Sciatic nerve (tissue), 2 donors: ENCODE results near the gene ACAA1. TPM values are rescaled to one million over a fixed set of nuclear protein-coding genes. Genes with fewer than 3 reads are reported as not detected.
"Not testable (repeated sequence)": the region's sequence is repeated elsewhere in the genome, so short reads cannot be mapped to it uniquely, and the experiment has no call there.

Experiments used
- ATAC-seq: fragments of 200-7000 bp; cut with Tn5 transposase; one replicate; pipeline ENCODE4 v1.9.1; 2020; ENCODE audit warnings: mild to moderate bottlenecking, moderate library complexity
- DNase-seq: peaks from one replicate; pipeline ENCODE4 v3.0.0-alpha.2; 2020; ENCODE audit warnings: low spot score
- intact Hi-C: fragments of 100-400 bp; cut with DNase I; formaldehyde crosslinking; loops from one replicate; pipeline ENCODE4 v1.14.2; 2022
- total RNA-seq: library from RNA; stranded (reverse); fragmentation: NEBNext Ultra II Directional; extraction: Animal tissue kit (Norgen Biotek cat#: 25700); gene quantifications from one replicate; pipeline ENCODE4 v1.2.1, GENCODE V29; 2021
- donor health status: DM: no; HTN: no; CAD: no.
- donor health status: DM: no; HTN: no; CAD: no.

Gene ACAA1, protein sequence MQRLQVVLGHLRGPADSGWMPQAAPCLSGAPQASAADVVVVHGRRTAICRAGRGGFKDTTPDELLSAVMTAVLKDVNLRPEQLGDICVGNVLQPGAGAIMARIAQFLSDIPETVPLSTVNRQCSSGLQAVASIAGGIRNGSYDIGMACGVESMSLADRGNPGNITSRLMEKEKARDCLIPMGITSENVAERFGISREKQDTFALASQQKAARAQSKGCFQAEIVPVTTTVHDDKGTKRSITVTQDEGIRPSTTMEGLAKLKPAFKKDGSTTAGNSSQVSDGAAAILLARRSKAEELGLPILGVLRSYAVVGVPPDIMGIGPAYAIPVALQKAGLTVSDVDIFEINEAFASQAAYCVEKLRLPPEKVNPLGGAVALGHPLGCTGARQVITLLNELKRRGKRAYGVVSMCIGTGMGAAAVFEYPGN
- 67.6 TPM for total RNA-seq

DNA sequence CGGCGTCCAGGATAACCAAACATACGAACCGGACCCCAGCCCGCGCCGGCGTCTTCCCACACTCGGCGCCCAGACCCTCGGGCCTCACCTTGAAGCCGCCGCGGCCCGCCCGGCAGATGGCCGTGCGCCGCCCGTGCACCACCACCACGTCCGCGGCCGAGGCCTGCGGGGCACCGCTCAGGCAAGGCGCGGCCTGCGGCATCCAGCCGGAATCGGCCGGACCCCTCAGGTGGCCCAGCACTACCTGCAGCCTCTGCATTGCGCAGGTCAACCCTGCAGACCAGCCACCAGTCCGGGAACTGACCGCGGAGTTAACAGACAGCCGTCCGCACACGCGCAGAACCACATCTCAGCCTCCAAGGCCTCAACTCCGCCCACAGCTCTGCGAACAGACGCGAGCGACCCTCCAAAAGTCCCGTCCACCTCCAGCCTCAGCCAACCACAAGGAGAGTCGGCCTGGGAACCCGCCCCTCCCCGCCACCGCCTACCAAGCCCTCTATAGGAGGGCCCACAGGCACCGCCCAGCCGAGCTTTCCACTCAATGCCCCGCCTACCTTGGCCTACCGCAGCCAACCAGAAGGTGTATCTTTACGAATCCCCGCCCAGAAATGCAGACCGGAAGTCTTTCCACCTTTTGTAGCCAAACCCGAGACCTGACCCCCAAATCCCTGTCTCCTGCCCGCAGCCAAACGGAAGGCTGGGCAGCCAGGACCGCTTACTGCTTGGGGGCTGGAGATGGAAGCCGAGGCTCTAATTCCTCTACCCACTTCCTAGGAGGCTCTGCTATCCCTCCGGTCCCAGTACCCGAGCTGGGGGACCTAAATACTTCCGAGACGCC is at the start of gene ACAA1:
Gene ACAA1 (minus strand): TSS at position 351 of the 838 bp plus-strand sequence. CDS start 92 bp downstream, at position 259.
- DNase-seq (peak; percentile 99), ATAC-seq (peak; percentile 98)
- intact Hi-C loops = loop anchor here (10.0 kb wide), 1 partner anchor 282 kb away; no protein-coding TSS in a partner anchor

DNA sequence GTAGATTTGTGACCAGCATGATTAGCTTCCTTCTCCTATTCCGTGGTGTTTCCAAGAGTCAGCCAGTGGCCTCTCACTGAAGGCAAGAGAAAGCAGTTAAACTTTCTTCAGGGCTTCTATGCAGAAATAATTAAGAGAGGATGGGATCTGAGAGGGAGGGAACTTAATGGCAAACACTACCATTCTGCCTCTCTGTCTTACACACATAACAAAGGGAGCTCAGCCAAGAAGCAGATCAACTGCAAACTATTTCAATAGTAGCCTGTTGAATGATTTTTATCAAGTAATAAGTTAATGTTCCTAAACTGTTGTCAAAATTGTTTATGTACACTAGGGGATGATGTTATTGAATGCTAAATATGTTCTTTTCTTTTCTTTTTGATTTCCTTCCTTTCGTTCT is 40.3 kb upstream of the ACAA1 start:
- DNase-seq (no peak), ATAC-seq (no peak)
- intact Hi-C loops = no loop called here

DNA sequence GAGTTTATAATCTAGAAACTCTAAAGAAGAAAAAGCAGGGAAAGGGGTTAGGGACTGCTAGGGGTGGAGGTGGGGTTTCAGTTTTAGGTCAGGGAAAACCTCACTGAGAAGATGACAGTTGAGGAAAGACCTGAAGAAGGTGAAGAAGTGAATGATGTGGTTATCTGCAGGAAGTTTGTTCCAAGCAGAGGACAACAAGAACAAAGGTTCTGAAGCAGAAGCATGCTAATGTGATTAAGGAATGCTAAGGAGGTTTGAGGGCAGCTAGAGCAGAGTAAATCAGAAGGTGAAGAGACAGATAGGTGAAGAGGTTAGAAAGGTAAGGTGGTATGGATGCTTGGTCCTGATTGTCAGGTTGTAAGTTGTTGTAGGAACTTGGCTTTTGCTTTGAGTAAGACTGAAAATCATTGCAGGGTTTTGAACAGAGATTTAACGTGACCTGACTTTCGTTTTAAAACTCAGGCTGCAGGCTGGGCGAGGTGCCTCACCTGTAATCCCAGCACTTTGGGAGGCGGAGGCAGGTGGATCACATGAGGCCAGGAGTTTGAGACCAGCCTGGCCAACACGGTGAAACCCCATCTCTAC is 37.0 kb upstream of the ACAA1 start:
- DNase-seq (no peak), ATAC-seq (no peak)
- intact Hi-C loops = no loop called here

DNA sequence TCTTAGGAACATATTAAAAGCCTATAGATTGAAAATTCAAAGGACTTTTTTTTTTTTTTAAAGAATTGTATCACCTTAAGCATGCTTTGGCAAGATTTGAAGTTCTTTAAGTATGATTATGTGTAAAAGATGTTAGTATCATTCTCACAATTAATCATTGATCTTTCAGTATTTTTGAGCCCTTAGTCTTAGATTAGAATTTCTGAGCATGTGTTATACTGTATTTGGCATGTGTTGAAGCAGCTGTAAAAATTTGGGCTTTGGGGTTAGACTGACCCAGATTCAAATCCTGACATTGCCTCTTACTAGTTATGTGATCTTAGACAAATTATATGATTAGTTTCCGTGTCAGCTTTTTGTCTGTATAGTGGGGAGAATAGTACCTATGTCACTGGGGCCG is 34.7 kb upstream of the ACAA1 start:
- intact Hi-C loops = no loop called here

DNA sequence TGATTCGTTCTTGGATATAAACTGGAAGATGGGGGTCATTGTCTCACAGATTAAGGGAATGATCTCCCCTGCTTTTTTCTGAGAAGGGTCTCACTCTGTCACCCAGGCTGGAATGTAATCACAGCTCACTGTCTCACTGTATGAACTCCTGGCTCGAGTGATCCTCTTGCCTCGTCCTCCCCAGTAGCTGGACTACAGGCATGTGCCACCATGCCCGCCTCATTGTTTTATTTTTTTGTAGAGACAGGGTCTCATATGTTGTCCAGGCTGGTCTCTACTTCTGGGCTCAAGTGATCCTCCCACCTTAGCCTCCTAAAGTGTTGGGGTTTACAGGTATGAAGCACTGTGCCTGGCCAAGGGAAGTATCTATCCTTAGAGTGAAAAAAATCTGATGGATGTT is 33.8 kb upstream of the ACAA1 start:
- intact Hi-C loops = no loop called here
- DNase-seq (no peak), ATAC-seq (no peak)

More for the DNA sequence above, 34.7 kb upstream of the ACAA1 start:
- DNase-seq = no peak
- no peak for ATAC-seq

DNA sequence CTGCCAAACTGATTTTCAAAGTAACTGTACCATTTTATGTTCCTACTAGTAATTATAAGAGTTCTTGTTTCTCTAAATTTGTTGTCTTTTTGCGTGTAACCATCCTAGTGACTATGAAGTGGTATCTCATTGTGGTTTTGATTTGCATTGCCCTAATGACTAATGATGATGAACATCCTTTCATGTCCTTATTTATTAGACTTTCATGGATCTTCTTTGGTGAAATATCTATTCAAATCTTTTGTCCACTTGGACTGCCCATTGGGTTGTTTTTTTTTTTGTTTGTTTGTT is 32.0 kb upstream of the ACAA1 start:
- intact Hi-C loops = no loop called here
- DNase-seq (no peak), ATAC-seq (no peak)

DNA sequence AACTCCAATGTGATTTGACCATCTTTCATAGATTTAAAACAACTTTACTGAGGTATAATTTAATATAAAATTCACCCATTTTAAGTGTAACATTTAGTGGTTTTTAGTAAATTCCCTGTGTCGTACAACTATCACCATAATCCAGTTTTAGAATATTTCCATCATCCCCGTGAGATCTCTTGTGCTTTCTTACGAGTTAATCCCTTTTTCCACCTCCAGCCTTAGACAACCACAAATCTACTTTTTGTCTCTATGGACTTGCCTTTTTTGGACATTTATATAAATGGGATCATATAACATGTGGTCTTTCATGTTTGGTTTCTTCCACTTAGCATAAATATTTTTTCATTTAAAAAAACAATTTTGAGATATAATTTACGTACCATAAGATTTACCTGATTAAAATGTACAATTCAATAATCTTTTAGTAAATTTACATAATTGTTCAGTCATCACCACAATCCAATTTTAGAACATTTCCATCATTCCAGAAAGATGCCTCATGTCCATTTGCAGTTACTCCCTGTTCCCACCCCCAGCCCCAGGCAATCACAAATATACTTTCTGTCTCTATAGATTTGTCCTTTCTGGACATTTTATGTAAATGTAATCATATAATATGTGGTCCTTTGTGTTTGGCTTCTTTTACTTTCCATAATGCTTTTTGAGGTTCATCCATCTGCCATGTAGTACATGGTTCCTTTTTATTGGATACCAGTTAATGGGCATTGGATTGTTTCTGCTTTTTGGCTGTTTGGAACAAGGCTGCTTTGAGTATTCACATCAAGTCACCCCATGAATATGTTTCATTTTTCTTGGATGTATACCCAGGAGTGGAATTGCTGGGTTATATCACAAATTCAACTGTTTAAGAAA is 31.5 kb upstream of the ACAA1 start:
- ATAC-seq = no peak
- intact Hi-C loops = no loop called here
- no peak for DNase-seq

DNA sequence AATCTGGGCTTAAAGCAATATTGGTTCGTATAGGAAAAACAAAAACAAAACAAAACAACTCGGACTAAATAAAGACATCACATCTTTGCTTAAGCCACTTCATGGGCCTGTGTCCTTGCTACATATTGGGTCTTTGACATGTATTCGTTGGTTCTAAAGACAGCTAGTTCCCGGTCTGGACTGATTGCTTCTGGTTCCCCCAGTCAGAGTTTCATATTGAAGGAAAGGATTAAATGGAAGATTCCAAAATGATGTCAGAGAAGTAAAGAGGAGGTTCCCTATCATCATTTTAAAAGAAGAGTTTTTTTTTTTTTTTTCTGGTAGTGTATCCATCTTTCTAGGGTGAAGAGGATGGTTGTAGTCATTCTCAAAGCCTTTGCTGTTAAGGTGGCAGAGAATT is 30.7 kb upstream of the ACAA1 start:
- intact Hi-C loops = no loop called here

DNA sequence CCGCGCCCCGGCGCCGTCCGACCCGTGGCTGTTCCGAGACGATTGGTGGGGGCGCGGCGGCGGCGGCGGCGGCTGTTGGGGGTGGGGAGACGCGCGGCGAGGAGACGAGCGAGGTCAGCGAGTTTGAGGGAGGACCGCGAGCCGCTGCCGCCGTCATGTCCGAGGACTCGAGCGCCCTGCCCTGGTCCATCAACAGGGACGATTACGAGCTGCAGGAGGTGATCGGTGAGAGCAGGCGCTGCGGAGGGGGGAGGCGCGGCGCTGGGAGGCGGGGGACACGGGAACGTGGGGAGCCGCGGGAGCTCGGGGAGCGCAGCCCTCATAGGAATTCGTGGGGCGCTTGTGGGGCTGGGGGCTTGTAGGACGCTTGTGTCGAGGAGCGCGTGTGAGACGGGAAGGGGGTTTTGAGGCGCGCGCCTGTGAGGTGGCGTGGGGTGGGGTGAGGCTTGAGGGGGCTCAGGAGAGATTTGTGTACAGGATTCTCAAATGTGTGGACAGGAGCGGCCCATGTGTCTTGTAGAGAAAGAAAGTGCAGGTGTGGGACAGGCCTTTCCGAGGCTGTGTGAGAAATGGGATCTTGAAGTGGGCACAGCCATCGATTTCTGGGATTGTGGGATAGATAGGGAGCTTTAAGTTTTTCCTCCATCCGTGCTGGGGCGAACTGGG is 28.9 kb upstream of the ACAA1 start:
- intact Hi-C loops = no loop called here
- ATAC-seq = peak; percentile 0
- peak; percentile 83 for DNase-seq

More for the DNA sequence above, 30.7 kb upstream of the ACAA1 start:
- DNase-seq (no peak), ATAC-seq (no peak)

DNA sequence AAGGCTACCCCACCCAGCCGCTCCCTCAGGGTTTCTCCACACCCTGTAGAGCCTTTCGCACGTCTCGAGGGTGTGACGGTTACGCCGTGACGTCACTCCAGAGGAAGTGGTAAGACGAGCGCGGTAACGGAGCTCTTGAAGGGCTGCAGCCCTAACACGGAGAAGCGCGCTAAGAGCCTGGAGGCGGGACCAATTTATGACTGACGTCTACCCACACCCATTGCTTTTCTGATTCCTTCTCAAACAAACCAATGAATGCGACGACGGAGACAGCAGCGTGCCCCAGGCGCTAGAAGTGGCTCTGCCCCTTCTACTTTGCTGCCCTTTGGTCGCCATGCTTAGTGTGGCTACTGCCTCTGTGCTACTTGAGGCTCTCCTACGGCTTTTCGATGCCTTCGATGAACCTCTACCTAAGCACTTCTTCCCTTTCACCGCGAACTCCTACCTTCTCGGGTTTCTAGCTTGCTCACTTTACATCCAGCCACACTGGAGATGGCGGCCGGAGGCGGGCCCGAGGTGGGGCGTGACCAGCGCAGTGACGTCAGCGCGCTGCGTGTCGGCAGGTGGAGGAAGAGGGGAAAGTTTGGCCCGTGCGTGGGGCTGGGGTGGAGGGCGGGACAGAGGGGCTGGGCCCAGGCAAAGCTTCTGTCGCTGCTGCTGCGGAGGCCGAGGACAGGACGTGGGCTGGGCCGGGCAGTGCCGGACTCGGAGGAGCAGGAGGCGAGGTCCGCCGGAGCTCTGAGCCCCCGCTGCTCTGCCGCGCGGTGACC is 28.2 kb upstream of the ACAA1 start, which contains the start of gene OXSR1:
Gene OXSR1 (plus strand): TSS at position 586 of the 770 bp plus-strand sequence. CDS start 340 bp downstream, outside the sequence.
- peak; percentile 99 for DNase-seq
- ATAC-seq = peak; percentile 98
- intact Hi-C loops = no loop called here

DNA sequence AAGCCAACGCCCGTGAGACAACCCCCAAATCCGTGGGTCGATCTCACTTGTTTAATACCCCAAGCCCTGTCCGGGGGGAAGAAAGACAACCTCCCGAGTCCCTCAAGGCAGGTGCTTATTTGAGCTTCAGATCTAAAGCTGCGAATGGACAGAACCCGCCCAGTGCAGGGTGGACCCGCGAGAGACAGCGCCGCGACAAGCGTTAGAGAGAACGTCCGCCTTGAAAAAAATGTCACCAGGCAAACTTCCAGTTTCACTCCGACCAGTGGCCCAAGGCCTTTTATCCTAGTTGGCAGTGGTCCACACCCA is 27.7 kb upstream of the ACAA1 start:
- intact Hi-C loops = no loop called here
- no peak for ATAC-seq
- DNase-seq = no peak

DNA sequence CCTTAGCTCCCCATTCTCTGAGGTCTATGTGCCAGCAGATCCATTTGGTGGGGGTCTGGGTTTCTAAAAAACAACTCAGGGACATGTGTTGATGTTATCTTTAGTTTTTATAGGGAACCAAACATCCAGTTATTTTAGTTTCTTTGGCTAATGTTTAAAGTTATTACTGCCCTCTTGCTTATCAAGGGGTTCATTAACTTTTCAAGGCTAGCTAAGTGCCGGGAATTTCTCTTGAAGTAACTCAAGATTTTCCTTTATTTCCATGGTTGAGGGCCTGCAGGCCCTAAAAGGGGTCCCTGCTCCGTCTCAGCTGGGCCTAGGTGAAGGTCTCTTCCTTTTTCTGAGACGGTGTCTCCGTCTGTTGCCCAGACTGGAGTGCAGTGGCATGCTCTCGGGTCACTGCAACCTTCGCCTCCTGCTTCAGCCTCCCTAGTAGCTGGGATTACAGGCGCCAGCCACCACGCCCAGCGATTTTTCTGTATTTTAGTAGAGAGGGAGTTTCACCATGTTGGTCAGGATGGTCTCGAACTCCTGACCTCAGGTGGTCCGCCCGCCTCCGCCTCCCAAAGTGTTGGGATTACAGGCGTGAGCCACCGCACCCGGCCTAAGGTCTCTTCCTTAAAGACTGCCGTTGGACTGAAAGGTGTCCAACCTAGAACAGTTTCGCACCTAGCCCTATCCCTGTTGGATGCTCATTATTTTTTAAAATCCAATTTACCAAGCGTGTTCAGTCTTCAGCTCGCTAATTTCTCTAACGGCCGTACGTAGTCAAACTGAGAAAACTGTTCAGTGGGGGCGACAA is 27.1 kb upstream of the ACAA1 start:
- intact Hi-C loops = no loop called here
- ATAC-seq (no peak), DNase-seq (no peak)

DNA sequence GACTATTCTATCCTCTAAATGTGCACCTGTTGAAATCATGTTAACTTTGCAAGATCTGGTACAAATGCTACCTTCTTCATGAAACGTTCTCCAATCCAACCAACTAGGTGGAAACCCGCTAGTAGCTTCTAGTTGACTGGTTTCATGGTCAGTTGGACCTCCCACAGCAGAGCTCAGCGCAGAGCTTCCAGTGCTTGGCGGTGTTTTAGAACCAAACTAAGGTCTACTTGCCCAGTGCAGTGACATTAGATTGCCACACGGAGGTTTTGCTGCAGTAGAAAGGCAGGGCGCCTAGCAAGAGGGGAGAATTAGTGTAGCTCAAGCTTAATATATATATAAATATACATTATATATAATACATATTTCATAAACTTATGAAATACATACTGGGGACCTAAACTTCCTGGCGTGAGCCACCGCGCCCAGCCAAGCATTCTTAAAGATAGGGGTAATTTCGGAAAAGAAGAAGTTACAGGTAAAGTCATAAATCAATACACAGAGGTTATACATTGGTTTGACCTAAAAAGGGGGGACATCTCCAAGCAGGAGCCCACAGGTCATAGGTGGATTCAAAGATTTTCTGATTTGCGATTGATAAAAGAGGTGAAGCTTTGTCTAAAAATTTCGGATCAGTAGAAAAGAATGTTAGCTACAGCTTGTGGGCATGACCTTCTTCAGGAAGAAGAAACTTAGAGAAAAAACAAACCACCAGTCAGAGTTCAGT is 26.4 kb upstream of the ACAA1 start:
- ATAC-seq (no peak), DNase-seq (no peak)
- intact Hi-C loops = no loop called here

DNA sequence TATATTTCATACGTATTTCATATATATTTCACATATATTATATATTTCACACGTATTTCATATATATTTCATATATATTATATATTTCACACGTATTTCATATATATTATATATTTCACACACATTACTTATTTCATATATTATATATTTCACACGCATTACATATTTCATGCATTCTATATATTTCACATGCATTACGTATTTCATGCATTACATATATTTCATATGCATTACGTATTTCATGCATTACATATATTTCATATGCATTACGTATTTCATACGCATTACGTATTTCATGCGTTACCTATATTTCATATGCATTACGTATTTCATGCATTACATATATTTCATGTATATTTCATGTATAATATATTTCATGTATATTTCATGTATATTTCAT is 23.8 kb upstream of the ACAA1 start:
- DNase-seq, intact Hi-C loops, ATAC-seq: not testable (repeated sequence)

DNA sequence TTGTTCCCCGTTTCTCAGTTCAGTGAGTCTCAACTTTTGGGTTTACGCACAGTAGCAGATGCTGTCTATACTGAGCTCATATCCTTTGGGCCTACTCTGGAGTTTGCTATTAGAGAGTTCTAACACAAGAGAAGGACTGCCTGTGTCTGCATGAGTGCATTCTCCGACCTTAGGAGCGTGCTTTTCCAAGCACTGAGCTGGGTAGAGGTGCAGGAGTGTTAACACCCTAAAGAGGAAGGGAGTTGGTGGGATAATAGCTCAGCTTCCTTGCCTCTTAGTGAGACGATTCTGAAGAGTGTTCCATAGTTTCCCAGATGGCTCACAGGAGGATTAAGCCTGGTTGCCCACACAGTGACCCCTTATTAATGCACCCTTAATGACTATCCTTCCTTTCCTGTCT is 21.5 kb upstream of the ACAA1 start:
- intact Hi-C loops = no loop called here
- DNase-seq (no peak), ATAC-seq (no peak)

DNA sequence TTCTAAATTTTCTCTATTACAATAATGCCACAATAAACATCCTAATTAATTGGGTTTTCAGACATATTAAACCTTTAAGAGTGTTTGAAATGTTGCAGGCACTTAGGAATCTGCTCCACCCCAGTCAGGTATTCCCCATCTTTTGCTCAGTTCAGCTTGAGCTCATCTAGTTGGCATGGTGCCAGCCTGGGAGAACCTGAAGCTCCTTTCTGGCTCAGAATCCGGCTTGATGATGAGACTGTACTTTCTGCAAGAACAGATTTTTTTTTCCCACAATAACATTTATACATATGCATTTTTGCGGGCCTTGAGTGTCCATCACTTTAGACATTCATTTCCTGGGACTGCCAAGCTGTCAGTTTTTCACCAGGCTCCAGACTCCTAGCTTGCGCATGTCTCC is 20.7 kb upstream of the ACAA1 start:
- DNase-seq (no peak), ATAC-seq (no peak)
- intact Hi-C loops = no loop called here
